K562 (cell line): ENCODE results near the gene SURF4. TPM values are rescaled to one million over a fixed set of nuclear protein-coding genes. Genes with fewer than 3 reads are reported as not detected.
A peak's percentile ranks its signal among the peaks of the same experiment; 100 is the strongest.

Experiments used
- ATAC-seq: fragments of 200-7000 bp; cut with Tn5 transposase; 3 replicates; pipeline ENCODE4 v1.9.1; 2020; ENCODE audit warnings: moderate library complexity
- BruUV-seq: library from RNA; stranded (reverse); fragments of 400-500 nt; replicated peaks from 2 replicates; lab custom pipeline; 2021; lab: Mats Ljungman, UMichigan
- CTCF ChIA-PET: fragments of 300-600 bp; formaldehyde crosslinking; extraction: SDS; loops from one replicate; lab custom pipeline; 2021; ENCODE audit warnings: low intra/inter-chr PET ratio; lab: Yijun Ruan, JAX
- POLR2A ChIA-PET: fragments of 300-600, 350-650 bp; sonication (Branson Sonifier 250); formaldehyde crosslinking; extraction: SDS; loops from one replicate; lab custom pipeline; 2021; ENCODE audit warnings: antibody characterized with exemption, inconsistent platforms; lab: Yijun Ruan, JAX
- DNase-seq, 4 experiments: peaks; one replicate each; pipeline versions ENCODE4 v3.0.0 to v3.0.0-alpha.2; 2011 to 2018; ENCODE audit warnings: low spot score in 3 of 4, mixed read lengths in 3 of 4; ENCODE audit errors: extremely low read depth in 1 of 4
- FAIRE-seq: peaks from 2 replicates; lab custom pipeline; 2011; peaks lifted over from hg19 to GRCh38; lab: Jason Lieb, UNC
- H2AFZ ChIP-seq: 2 replicates; pipeline ENCODE4 v1.6.0; 2011; ENCODE audit warnings: low read depth, low read length, control low read depth, inconsistent platforms
- H3K27ac ChIP-seq: fragments of 200-600 bp; 3 replicates; pipeline ENCODE4 v1.8.0; 2011; ENCODE audit warnings: low read depth, mild to moderate bottlenecking, control low read depth, inconsistent platforms, low read length, moderate library complexity, mixed read lengths; ENCODE audit errors: extremely low read depth
- H3K27me3 ChIP-seq, 2 experiments: fragments of 300-600 bp in 1 of 2; 2 replicates in 1 of 2; 3 replicates in 1 of 2; pipeline versions ENCODE4 v1.6.0 to v1.8.0; 2011; ENCODE audit warnings: inconsistent platforms in 2 of 2, low read length in 2 of 2, mild to moderate bottlenecking in 1 of 2, mixed read lengths in 1 of 2, moderate library complexity in 1 of 2; ENCODE audit not compliant: control insufficient read depth in 2 of 2, insufficient read depth in 2 of 2
- H3K36me3 ChIP-seq: fragments of 300-600 bp; 3 replicates; pipeline ENCODE4 v1.8.0; 2011; ENCODE audit warnings: mild to moderate bottlenecking, low read length, inconsistent platforms; ENCODE audit not compliant: control insufficient read depth, insufficient read depth
- H3K4me1 ChIP-seq, 2 experiments: fragments of 200-600 bp in 1 of 2; replicated peaks in 1 of 2; 2 replicates in 1 of 2; 3 replicates in 1 of 2; pipeline versions ENCODE4 v1.5.1 to v1.8.0; 2011; ENCODE audit warnings: inconsistent platforms in 2 of 2, low read length in 2 of 2, mild to moderate bottlenecking in 1 of 2, mixed read lengths in 1 of 2, moderate library complexity in 1 of 2; ENCODE audit not compliant: control insufficient read depth in 2 of 2, insufficient read depth in 2 of 2
- H3K4me2 ChIP-seq: 2 replicates; pipeline ENCODE4 v1.6.1; 2011; ENCODE audit warnings: low read length, control low read depth, inconsistent platforms, mixed read lengths; ENCODE audit not compliant: insufficient read depth
- H3K4me3 ChIP-seq: fragments of 200-600 bp; sonication (generic), shearing (Covaris generic); 2 replicates; pipeline ENCODE4 v1.5.1; 2016; ENCODE audit warnings: control low read depth, inconsistent platforms
- H3K79me2 ChIP-seq: fragments of 200-600 bp; 3 replicates; pipeline ENCODE4 v1.8.0; 2011; ENCODE audit warnings: low read length, inconsistent platforms; ENCODE audit not compliant: control insufficient read depth, insufficient read depth
- H3K9ac ChIP-seq, 2 experiments: 2 replicates each; pipeline versions ENCODE4 v1.6.0 to v1.6.1; 2011; ENCODE audit warnings: low read depth in 2 of 2, low read length in 2 of 2, control low read depth in 1 of 2, inconsistent platforms in 1 of 2, mild to moderate bottlenecking in 1 of 2, mixed read lengths in 1 of 2; ENCODE audit not compliant: insufficient read depth in 1 of 2
- H3K9me1 ChIP-seq: one replicate; pipeline ENCODE4 v1.6.0; 2011; ENCODE audit warnings: inconsistent platforms, mild to moderate bottlenecking, low read length, moderate library complexity; ENCODE audit not compliant: control insufficient read depth, insufficient read depth
- H3K9me3 ChIP-seq: replicated peaks from 2 replicates; pipeline ENCODE4 v1.5.1; 2011; ENCODE audit warnings: low read depth, low read length, inconsistent platforms; ENCODE audit not compliant: control insufficient read depth, insufficient read depth
- H4K20me1 ChIP-seq: replicated peaks from 2 replicates; pipeline ENCODE4 v1.6.1; 2011; ENCODE audit warnings: low read length, inconsistent platforms, mixed read lengths; ENCODE audit not compliant: control insufficient read depth, insufficient read depth
- BRF1 ChIP-seq: IDR thresholded peaks from 3 replicates; pipeline ENCODE4 v1.6.1; 2011; ENCODE audit warnings: borderline replicate concordance, mild to moderate bottlenecking; ENCODE audit not compliant: insufficient read length; ENCODE audit errors: extremely low read depth
- CXXC5 ChIP-seq: fragments of 250-450 bp; sonication (Bioruptor Pico); IDR thresholded peaks from 2 replicates; pipeline ENCODE4 v1.8.0; 2022; ENCODE audit warnings: inconsistent platforms, mild to moderate bottlenecking, moderate library complexity
- HCFC1 ChIP-seq: IDR thresholded peaks from 2 replicates; pipeline ENCODE4 v1.6.1; 2012; ENCODE audit warnings: low read depth, low read length, improper control_type of control experiment
- HES1 ChIP-seq: fragments of 450-650 bp; IDR thresholded peaks from 2 replicates; pipeline ENCODE4 v1.6.1; 2016; ENCODE audit warnings: low read depth, mild to moderate bottlenecking, moderate library complexity
- HSF4 ChIP-seq: fragments of 250-450 bp; sonication (Bioruptor Pico); IDR thresholded peaks from 2 replicates; pipeline ENCODE4 v2.1.2; 2022; ENCODE audit warnings: mild to moderate bottlenecking, moderate library complexity, borderline replicate concordance
- KDM5B ChIP-seq: fragments of 200-600 bp; sonication (generic); IDR thresholded peaks from 2 replicates; pipeline ENCODE4 v1.6.1; 2012; ENCODE audit warnings: low read depth, mild to moderate bottlenecking, moderate library complexity, low read length, control low read depth, inconsistent platforms; ENCODE audit not compliant: insufficient replicate concordance
- ZNF3 ChIP-seq: fragments of 250-450 bp; sonication (Bioruptor Pico); IDR thresholded peaks from 2 replicates; pipeline ENCODE4 v1.5.0; 2021; ENCODE audit warnings: mild to moderate bottlenecking, moderate library complexity
- ZNF445 ChIP-seq: fragments of 250-450 bp; sonication (Bioruptor Pico); IDR thresholded peaks from 2 replicates; pipeline ENCODE4 v1.4.0; 2020; ENCODE audit warnings: low read depth, mild to moderate bottlenecking, moderate library complexity
- WGBS: fragments of 100-300 bp; shearing (Covaris generic); methylation state at CpG from one replicate; pipeline ENCODE4 v1.1.6; 2016; ENCODE audit warnings: low coverage, mixed read lengths; ENCODE audit not compliant: insufficient coverage; ENCODE audit errors: missing lambda C conversion rate; 5-methylcytosine and 5-hydroxymethylcytosine counted together
- in situ Hi-C: fragments of 300-500 bp; cut with MboI; formaldehyde crosslinking; loops from 4 replicates; pipeline ENCODE4 v1.15.0; 2018; ENCODE audit warnings: inconsistent platforms, mixed read lengths
- intact Hi-C: fragments of 100-400 bp; cut with micrococcal nuclease; formaldehyde crosslinking; loops from 2 replicates; pipeline ENCODE4 v1.14.2; 2022
- polyA plus RNA-seq, 8 experiments: library from polyadenylated mRNA; depleted of rRNA in 4 of 8; stranded (reverse) in 5 of 8; unstranded in 3 of 8; fragments of >200 nt; fragmentation: Nextera tagmentation in 2 of 8; fragmentation: Illumina TruSeq in 1 of 8; extraction: Ambion mirVana in 2 of 8; extraction: Trizol in 1 of 8; gene quantifications; 2 replicates each; pipeline versions ENCODE4 v1.2.1 to v1.2.3, GENCODE V29; 2011 to 2014; ENCODE audit warnings: inconsistent platforms in 1 of 8, missing spikeins in 1 of 8
- total RNA-seq, 7 experiments: library from RNA; depleted of rRNA in 6 of 7; stranded (reverse); fragments of >200 nt in 6 of 7; fragmentation: Illumina TruSeq in 2 of 7; extraction: Trizol in 2 of 7; gene quantifications; 2 replicates each; pipeline versions ENCODE4 v1.2.1 to v1.2.3, GENCODE V29; 2011 to 2021; ENCODE audit warnings: low replicate concordance in 1 of 7

Gene SURF4
- total and polyA plus RNA-seq, 9 of the 15 experiments (the other 6 are each of a cell fraction or from before 2014, with no cell fraction given): 8.4 to 176 (median 130) TPM

DNA sequence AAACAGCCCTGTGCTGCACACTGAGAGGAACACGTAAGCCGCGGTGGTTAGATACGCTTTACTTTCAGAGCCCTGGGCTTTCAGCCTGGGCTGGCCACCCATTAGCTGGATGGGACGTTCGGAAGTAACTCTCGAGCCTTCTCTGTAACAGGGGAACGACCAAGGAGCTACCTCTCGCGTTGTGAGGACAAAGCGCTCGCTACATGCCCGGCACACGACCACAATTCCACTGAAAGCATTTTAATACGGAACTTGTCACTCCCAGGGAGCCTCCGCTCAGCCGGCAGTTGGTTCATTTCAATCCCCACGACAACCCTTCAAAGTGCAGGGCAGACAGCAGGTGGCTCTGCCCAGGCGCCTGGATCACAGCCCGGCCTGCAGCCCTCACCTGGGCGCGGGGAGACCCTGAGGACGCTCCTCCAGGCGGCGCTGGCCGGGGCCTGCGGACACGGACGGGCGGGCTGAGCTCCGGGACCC is 19.9 kb downstream of the SURF4 start (continued):
- TF ChIP-seq HSF4 (CRISPR knock-in tag) (no peak), BRF1 (no peak), HCFC1 (no peak), HES1 (no peak), ZNF3 (CRISPR knock-in tag) (no peak), CXXC5 (CRISPR knock-in tag) (no peak)
- TF ChIP-seq, all 486 proteins: peak for 8

DNA sequence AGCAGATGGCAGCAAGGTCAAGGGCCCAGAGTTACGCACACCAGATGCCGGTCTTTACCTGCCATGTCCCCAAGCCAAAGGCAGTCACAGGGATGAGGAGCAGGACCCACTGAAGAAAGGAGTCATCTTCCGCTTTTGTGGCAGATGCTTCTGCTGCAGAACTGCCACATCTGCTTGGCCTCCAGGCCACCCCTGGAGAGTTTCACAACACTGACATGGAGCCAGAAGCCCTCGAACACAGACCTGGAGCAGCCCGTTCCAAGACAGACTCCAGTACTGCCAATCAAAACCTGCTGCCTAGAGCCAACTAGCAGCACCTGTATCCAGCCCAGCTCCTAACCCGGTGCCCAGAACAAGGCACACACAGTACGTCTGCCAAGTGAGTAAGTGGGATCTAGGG is 21.1 kb downstream of the SURF4 start:
- ChIA-PET CTCF (no interaction called here), POLR2A (interaction anchor here (0.6 to 7.4 kb wide), 12 partner anchors 9 to 184 kb away, joined by 3 to 109 read pairs (median 4); no protein-coding TSS in a partner anchor)
- Histone ChIP-seq H3K27ac (no peak overlapping the region), H3K4me2 (peak overlapping the region; percentile 86; the same call in 1 of the 2 replicates), H2AFZ (no peak overlapping the region), H3K36me3 (peaks cover 71% of the 10 kb centered on the region), H3K9me1 (peaks cover 3% of the 10 kb centered on the region), H3K4me1 (peaks cover 17 to 44% of the 10 kb centered on the region in 2 experiments; a peak in 4 of 5 replicates), H3K9me3 (no peaks in the 10 kb centered on the region), H3K4me3 (peak overlapping the region; percentile 3; the same call in 1 of the 2 replicates), H4K20me1 (peaks cover 32% of the 10 kb centered on the region; the same call in 1 of the 2 replicates), H3K9ac (peak overlapping the region in 1 of 2 experiments; percentile 69; a peak in 2 of 4 replicates), H3K79me2 (peaks cover 48% of the 10 kb centered on the region), H3K27me3 (no peaks in the 10 kb centered on the region)
- no peak for TF ChIP-seq ZNF445 (CRISPR knock-in tag)
- peak; percentile 35 for TF ChIP-seq KDM5B
- 87% methylated on average over 7 of the region's 7 CpGs for WGBS
- BruUV-seq: no TSS peak
- no peak for FAIRE-seq
- no peak for ATAC-seq
- in situ Hi-C loops: no loop called here
- intact Hi-C loops: no loop called here
- DNase-seq: no peak
